Nephron progenitor cell (in vitro differentiated cells): ENCODE measurements around the gene RNF8.

Experiments
- DNase-seq: peaks from one replicate; pipeline ENCODE4 v3.0.0; 2021
- H3K27ac Mint-ChIP-seq: 2 replicates; pipeline ENCODE4 v1.8.0; 2021; ENCODE audit warnings: mild to moderate bottlenecking, moderate library complexity, mixed read lengths
- H3K27me3 Mint-ChIP-seq: 2 replicates; pipeline ENCODE4 v1.8.0; 2021; ENCODE audit warnings: mild to moderate bottlenecking, low read depth, mixed read lengths; ENCODE audit not compliant: poor library complexity
- H3K36me3 Mint-ChIP-seq: 2 replicates; pipeline ENCODE4 v1.8.0; 2021; ENCODE audit warnings: low read depth, mixed read lengths
- H3K4me1 Mint-ChIP-seq: 2 replicates; pipeline ENCODE4 v1.8.0; 2021; ENCODE audit warnings: mixed read lengths
- H3K4me3 Mint-ChIP-seq: 2 replicates; pipeline ENCODE4 v1.8.0; 2021; ENCODE audit warnings: mild to moderate bottlenecking, moderate library complexity, mixed read lengths
- H3K9me3 Mint-ChIP-seq: 2 replicates; pipeline ENCODE4 v1.8.0; 2021; ENCODE audit warnings: mild to moderate bottlenecking, moderate library complexity, mixed read lengths
- TF ChIP-seq, protein P1 (sequence below): fragments of 200-600 bp; sonication (generic); IDR thresholded peaks from 2 replicates; pipeline ENCODE4 v1.5.0; 2021; ENCODE audit warnings: antibody characterized with exemption

Gene RNF8

DNA sequence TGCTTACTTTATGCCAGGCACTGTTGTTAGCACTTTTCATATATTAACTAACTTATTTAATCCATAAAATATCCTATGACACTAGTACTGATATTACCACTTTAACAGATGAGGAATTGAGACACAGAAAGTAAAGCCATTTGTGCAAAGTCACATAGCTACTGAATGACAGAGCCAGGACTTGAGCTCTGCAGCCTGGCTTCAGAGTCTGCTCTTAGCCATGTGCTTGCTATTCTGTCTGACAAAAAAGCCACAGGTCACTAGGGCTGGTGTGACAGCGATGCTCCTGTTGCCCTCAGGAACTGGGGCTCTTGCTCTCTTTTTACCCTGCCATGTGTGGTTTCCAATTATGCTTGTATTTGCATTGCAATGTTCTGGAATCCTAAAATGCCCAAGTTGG is 44.7 kb upstream of the RNF8 start:
- Mint-ChIP-seq H3K27me3 (peaks cover 2% of the 10 kb centered on the region), H3K36me3 (peaks cover 33% of the 10 kb centered on the region), H3K4me3 (no peak overlapping the region), H3K4me1 (peaks cover 20% of the 10 kb centered on the region), H3K27ac (no peak overlapping the region), H3K9me3 (no peaks in the 10 kb centered on the region)
- TF ChIP-seq, protein P1, sequence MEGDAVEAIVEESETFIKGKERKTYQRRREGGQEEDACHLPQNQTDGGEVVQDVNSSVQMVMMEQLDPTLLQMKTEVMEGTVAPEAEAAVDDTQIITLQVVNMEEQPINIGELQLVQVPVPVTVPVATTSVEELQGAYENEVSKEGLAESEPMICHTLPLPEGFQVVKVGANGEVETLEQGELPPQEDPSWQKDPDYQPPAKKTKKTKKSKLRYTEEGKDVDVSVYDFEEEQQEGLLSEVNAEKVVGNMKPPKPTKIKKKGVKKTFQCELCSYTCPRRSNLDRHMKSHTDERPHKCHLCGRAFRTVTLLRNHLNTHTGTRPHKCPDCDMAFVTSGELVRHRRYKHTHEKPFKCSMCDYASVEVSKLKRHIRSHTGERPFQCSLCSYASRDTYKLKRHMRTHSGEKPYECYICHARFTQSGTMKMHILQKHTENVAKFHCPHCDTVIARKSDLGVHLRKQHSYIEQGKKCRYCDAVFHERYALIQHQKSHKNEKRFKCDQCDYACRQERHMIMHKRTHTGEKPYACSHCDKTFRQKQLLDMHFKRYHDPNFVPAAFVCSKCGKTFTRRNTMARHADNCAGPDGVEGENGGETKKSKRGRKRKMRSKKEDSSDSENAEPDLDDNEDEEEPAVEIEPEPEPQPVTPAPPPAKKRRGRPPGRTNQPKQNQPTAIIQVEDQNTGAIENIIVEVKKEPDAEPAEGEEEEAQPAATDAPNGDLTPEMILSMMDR = no peak
- no peak for DNase-seq

DNA sequence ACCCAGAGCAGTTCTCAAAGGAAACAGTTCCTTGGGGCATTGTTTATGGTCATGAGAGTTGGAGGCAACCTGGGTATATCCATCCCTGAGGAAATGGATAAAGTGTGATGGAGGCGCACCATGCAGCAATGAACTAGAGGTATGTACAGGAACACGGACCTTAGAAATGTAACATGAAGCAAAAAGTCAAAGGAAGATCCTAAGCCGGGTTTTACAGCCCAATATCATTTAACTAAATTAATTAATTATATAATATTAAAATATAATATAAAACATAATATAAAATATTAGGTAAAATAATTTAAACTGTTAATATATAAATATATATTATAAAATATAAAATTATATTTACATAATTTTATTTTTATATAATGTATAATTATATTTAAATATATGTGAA is 44.1 kb upstream of the RNF8 start:
- Mint-ChIP-seq H3K4me1 (peaks cover 22% of the 10 kb centered on the region), H3K4me3 (no peak overlapping the region), H3K27ac (no peak overlapping the region), H3K27me3 (peaks cover 2% of the 10 kb centered on the region), H3K9me3 (no peaks in the 10 kb centered on the region), H3K36me3 (peaks cover 34% of the 10 kb centered on the region)
- DNase-seq = no peak
- TF ChIP-seq, protein P1 = no peak

DNA sequence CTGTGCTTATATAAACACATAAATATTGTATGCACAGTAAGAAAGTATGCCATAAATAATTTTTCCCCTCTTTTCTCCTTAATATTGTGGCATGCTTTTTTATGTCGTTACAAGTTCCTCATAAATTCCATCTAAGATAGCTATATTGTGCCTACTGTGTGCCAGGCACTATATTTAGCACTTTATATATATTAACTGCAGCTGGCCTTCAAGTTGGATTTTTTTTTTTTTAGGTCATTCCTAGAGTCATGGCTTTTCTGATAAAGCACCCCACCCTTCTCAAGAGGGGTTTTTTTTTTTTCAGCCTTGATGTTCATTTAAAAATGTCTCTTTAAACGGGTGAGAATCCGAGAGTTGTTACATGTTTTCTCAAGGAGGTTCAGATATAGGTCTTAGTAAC is 42.8 kb upstream of the RNF8 start:
- Mint-ChIP-seq H3K9me3 (no peaks in the 10 kb centered on the region), H3K4me1 (peaks cover 25% of the 10 kb centered on the region), H3K4me3 (no peak overlapping the region), H3K27me3 (peaks cover 2% of the 10 kb centered on the region), H3K36me3 (peaks cover 25% of the 10 kb centered on the region), H3K27ac (no peak overlapping the region)
- TF ChIP-seq, protein P1 = no peak
- DNase-seq = no peak

DNA sequence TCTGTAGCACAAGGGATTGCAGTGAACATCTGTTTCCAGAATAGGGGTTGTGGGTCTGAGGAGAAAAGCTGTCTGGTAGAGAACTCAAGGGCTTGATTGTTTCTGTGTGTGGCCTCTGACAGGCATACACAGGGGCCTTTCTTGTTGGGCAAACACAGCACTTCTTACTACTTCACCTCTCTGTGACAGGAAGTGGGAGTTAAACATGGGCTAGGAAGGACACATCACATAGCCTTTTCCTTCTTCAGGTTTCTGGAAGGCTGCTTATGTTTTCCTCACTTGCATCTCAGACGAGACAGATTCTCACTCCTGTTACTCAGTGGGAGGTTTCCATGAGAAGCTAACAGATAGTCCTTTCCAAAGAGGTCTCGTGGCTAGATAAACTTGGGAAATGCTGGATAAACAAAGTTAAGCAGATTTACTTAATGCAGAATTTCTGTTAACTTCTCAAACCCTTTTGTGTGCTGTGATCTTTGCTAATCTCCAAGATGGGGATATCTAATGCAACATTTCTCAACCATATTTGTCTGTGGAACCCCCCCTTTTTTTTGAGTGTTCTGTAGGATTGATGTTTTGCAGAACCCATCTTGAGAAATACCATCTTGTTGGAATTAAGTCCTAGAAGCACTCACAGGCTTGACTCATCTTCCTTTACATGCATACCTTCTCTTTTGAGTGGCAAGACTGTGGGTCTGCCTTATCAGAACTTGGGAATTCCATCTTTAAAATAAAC is 41.9 kb upstream of the RNF8 start:
- peak overlapping the region; percentile 54 for H3K27ac Mint-ChIP-seq
- peaks cover 25% of the 10 kb centered on the region for H3K4me1 Mint-ChIP-seq
- TF ChIP-seq, protein P1 = no peak
- no peaks in the 10 kb centered on the region for H3K9me3 Mint-ChIP-seq
- H3K4me3 Mint-ChIP-seq = no peak overlapping the region
- no peak for DNase-seq
- H3K27me3 Mint-ChIP-seq = peaks cover 2% of the 10 kb centered on the region
- H3K36me3 Mint-ChIP-seq = peaks cover 25% of the 10 kb centered on the region

DNA sequence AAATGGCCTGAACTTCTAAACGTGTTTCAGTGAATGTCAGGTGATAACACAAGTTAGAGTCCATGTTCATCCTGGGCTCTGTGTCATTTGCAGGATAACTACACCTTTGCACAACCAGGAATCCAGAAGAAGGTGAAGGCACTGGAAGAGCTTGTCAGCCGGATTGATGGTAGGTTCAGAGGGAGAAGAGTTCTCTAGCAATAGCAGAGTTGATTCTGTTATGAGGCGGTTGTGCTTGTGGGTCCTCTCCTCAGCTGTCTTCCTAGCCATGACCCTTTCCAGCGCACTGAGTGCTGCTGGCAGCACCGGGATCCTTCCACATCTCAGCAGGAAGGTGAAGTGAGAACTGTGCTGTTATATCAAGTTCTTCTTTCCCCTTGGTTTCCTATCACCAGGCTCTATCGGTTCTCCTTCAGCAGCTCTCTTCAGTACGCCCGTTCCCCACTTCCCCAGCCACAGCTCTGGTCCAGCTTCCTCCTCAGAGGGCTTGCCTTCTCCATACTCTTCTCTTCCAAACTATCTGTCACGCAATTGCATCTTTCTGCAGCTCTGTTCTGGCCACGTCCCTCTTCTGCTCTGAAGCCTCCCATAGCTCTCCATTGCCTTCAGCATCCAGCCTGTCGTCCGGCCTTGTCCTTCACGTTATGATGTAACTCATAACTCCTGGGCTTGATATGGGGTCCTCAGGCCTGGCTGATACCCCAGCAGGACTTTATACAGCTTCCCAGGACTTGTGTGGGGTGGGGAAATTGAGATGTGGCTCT is 39.9 kb upstream of the RNF8 start:
- Mint-ChIP-seq H3K9me3 (no peaks in the 10 kb centered on the region), H3K4me3 (no peak overlapping the region), H3K27me3 (peaks cover 2% of the 10 kb centered on the region), H3K36me3 (peaks cover 25% of the 10 kb centered on the region), H3K27ac (no peak overlapping the region), H3K4me1 (peaks cover 13% of the 10 kb centered on the region)
- no peak for DNase-seq
- TF ChIP-seq, protein P1 = no peak
